GM12865 (cell line): ENCODE measurements around the gene DLG2.

Source experiments
- DNase-seq: peaks from one replicate; pipeline ENCODE4 v3.0.0; 2010; ENCODE audit warnings: low read depth
- H3K4me3 ChIP-seq: 2 replicates; pipeline ENCODE4 v1.5.1; 2011; ENCODE audit warnings: mild to moderate bottlenecking, low read depth, low read length, control low read depth
- CTCF ChIP-seq: IDR thresholded peaks from 2 replicates; pipeline ENCODE4 v1.5.1; 2011; ENCODE audit warnings: low read length, control low read depth, low read depth, inconsistent platforms; ENCODE audit not compliant: insufficient read depth; ENCODE audit errors: missing control alignments

The DLG2 gene

GRCh38 chr11:85105868-85106267 lies 521.3 kb downstream of the DLG2 start:
- H3K4me3 ChIP-seq, result no peak overlapping the region
- no peak for DNase-seq
- TF ChIP-seq CTCF, result no peak

- no peak overlapping the region for H3K4me3 ChIP-seq
- TF ChIP-seq CTCF, result no peak
- DNase-seq, result no peak
Measured at GRCh38 chr11:85099522-85099921, 527.6 kb downstream of the DLG2 start.

- H3K4me3 ChIP-seq, result no peak overlapping the region
- DNase-seq, result no peak
Measured at GRCh38 chr11:85098996-85099395, 528.1 kb downstream of the DLG2 start.

GRCh38 chr11:85096939-85097338 lies 530.2 kb downstream of the DLG2 start:
- peak; percentile 23 for DNase-seq
- no peak for TF ChIP-seq CTCF

More at GRCh38 chr11:85098996-85099395, 528.1 kb downstream of the DLG2 start:
- no peak for TF ChIP-seq CTCF

GRCh38 chr11:85095239-85095638 lies 531.9 kb downstream of the DLG2 start:
- H3K4me3 ChIP-seq, result no peak overlapping the region
- DNase-seq, result no peak
- TF ChIP-seq CTCF, result no peak

More at GRCh38 chr11:85096939-85097338, 530.2 kb downstream of the DLG2 start:
- H3K4me3 ChIP-seq, result no peak overlapping the region

- no peak for DNase-seq
- no peak for TF ChIP-seq CTCF
- no peak overlapping the region for H3K4me3 ChIP-seq
Measured at GRCh38 chr11:85094795-85095194, 532.3 kb downstream of the DLG2 start.

GRCh38 chr11:85089654-85090053 lies 537.5 kb downstream of the DLG2 start:
- H3K4me3 ChIP-seq, result no peak overlapping the region
- no peak for TF ChIP-seq CTCF
- DNase-seq, result no peak
